ENCODE results near the gene HPS3. TPM values are rescaled to one million over a fixed set of nuclear protein-coding genes. Genes with fewer than 3 reads are reported as not detected.
"Not testable (repeated sequence)": the region's sequence is repeated elsewhere in the genome, so short reads cannot be mapped to it uniquely, and the experiment has no call there.

The HPS3 gene
- total and polyA plus RNA-seq, 2 of the 4 experiments (the other 2 are of a cell fraction): 15.2 to 24.2 TPM

GRCh38 chr3:149097987-149098386 is 31.5 kb upstream of the HPS3 start:
- DNase-seq; intact Hi-C loops (cut with micrococcal nuclease); H3K23ac ChIP-seq (ENCODE audit: low read depth, low read length); H4K5ac ChIP-seq (ENCODE audit: low read depth, low read length); H3K4me2 ChIP-seq (ENCODE audit: low read depth, low read length); H4K91ac ChIP-seq (ENCODE audit: insufficient read depth, low read depth, low read length); H3K79me1 ChIP-seq (ENCODE audit: low read depth in 1 of 2, low read length in 2 of 2); H3K9me1 ChIP-seq (ENCODE audit: insufficient read depth, low read length); H3K9ac ChIP-seq (ENCODE audit: low read depth, low read length); H3K36me3 ChIP-seq (ENCODE audit: control insufficient read depth, insufficient read depth, low read length); H3K27me3 ChIP-seq (ENCODE audit: control insufficient read depth, insufficient read depth, low read length); H3K9me3 ChIP-seq (ENCODE audit: control insufficient read depth, insufficient read depth, low read length); H2BK120ac ChIP-seq (ENCODE audit: low read depth, low read length); H2BK20ac ChIP-seq (ENCODE audit: low read depth, low read length); H3K56ac ChIP-seq (ENCODE audit: extremely low read depth, insufficient read depth, low read length); H3K27ac ChIP-seq (ENCODE audit: insufficient read depth, low read length); H2AFZ ChIP-seq (replicated peaks; ENCODE audit: low read length, poor library complexity); in situ Hi-C loops (cut with MboI; ENCODE audit: low sequenced_read_pairs); ATAC-seq (ENCODE audit: low read depth); H4K20me1 ChIP-seq (ENCODE audit: insufficient read depth, low read length); H2AK9ac ChIP-seq (replicated peaks; ENCODE audit: low read depth, low read length, poor library complexity); H2BK5ac ChIP-seq (ENCODE audit: low read depth, low read length, poor library complexity, severe bottlenecking); H3K4me3 ChIP-seq (ENCODE audit: insufficient read depth, low read depth, low read length); H3K14ac ChIP-seq (replicated peaks; ENCODE audit: low read depth, low read length); H3K4me1 ChIP-seq (ENCODE audit: control insufficient read depth, insufficient read depth, low read length); H2AK5ac ChIP-seq (ENCODE audit: low read depth, low read length); CTCF ChIA-PET; H2BK15ac ChIP-seq (ENCODE audit: low read depth, low read length); POLR2A ChIA-PET (ENCODE audit: unreplicated experiment); H4K8ac ChIP-seq (ENCODE audit: low read depth in 2 of 2, low read length in 2 of 2); BruUV-seq (replicated peaks); dilution Hi-C loops (cut with HindIII; ENCODE audit: low sequenced_read_pairs, unreplicated experiment); H3K18ac ChIP-seq (ENCODE audit: low read depth, low read length); H3K4ac ChIP-seq (ENCODE audit: low read depth, low read length): not testable (repeated sequence)
- WGBS, 2 experiments (ENCODE audit: extremely low coverage in 2 of 2, insufficient read length in 1 of 2): 100% methylated on average over 4 of the region's 19 CpGs; no CpG with 5 or more reads in 1 of the 2 experiments

Measured in IMR-90 (cell line).